HG03159 (cell line): ENCODE results near the gene LSAMP.
"Not testable (repeated sequence)": the region's sequence is repeated elsewhere in the genome, so short reads cannot be mapped to it uniquely, and the experiment has no call there.

Experiments used
- ATAC-seq: cut with Tn5 transposase; IDR thresholded peaks from one replicate; pipeline ENCODE4 v1.9.1; 2021; ENCODE audit warnings: mild to moderate bottlenecking, moderate library complexity; ENCODE audit not compliant: unreplicated experiment

LSAMP gene

GRCh38 chr3:115857518-115858136 lies 587.7 kb downstream of the LSAMP start:
- ATAC-seq = no peak

- ATAC-seq = no peak
These were observed 589.4 kb downstream of the LSAMP start for GRCh38 chr3:115855911-115856310.

- ATAC-seq = no peak
These were observed 592.2 kb downstream of the LSAMP start for GRCh38 chr3:115853104-115853503.

- ATAC-seq = no peak
These were observed 593.0 kb downstream of the LSAMP start for GRCh38 chr3:115852278-115852677.

GRCh38 chr3:115851571-115851970 lies 593.7 kb downstream of the LSAMP start:
- ATAC-seq = no peak

GRCh38 chr3:115848641-115849040 lies 596.6 kb downstream of the LSAMP start:
- ATAC-seq = no peak

- no peak for ATAC-seq
These were observed 599.3 kb downstream of the LSAMP start for GRCh38 chr3:115845986-115846385.

GRCh38 chr3:115844729-115845128 lies 600.6 kb downstream of the LSAMP start:
- not testable (repeated sequence) for ATAC-seq

- no peak for ATAC-seq
These were observed 602.1 kb downstream of the LSAMP start for GRCh38 chr3:115843206-115843605.

GRCh38 chr3:115839246-115839645 lies 606.0 kb downstream of the LSAMP start:
- ATAC-seq = no peak

- ATAC-seq = no peak
These were observed 606.5 kb downstream of the LSAMP start for GRCh38 chr3:115838786-115839185.

GRCh38 chr3:115836944-115837343 lies 608.3 kb downstream of the LSAMP start:
- ATAC-seq = peak; percentile 64

- no peak for ATAC-seq
These were observed 609.3 kb downstream of the LSAMP start for GRCh38 chr3:115835946-115836345.

GRCh38 chr3:115834068-115834467 lies 611.2 kb downstream of the LSAMP start:
- no peak for ATAC-seq

GRCh38 chr3:115833074-115833473 lies 612.2 kb downstream of the LSAMP start:
- ATAC-seq = no peak

- no peak for ATAC-seq
These were observed 613.0 kb downstream of the LSAMP start for GRCh38 chr3:115832265-115832664.

- ATAC-seq = no peak
These were observed 613.4 kb downstream of the LSAMP start for GRCh38 chr3:115831864-115832263.

GRCh38 chr3:115830764-115831395 lies 614.4 kb downstream of the LSAMP start:
- no peak for ATAC-seq

GRCh38 chr3:115828401-115828800 lies 616.9 kb downstream of the LSAMP start:
- ATAC-seq = no peak

- ATAC-seq = no peak
These were observed 617.8 kb downstream of the LSAMP start for GRCh38 chr3:115827495-115827894.

GRCh38 chr3:115825046-115825445 lies 620.2 kb downstream of the LSAMP start:
- no peak for ATAC-seq

- ATAC-seq = no peak
These were observed 622.2 kb downstream of the LSAMP start for GRCh38 chr3:115823083-115823482.

GRCh38 chr3:115822579-115822978 lies 622.7 kb downstream of the LSAMP start:
- no peak for ATAC-seq
